A549 (cell line): ENCODE data around the gene RASGRP2.

Source experiments
- BHLHE40 ChIP-seq: IDR thresholded peaks from 2 replicates; pipeline ENCODE4 v1.6.1; 2012; ENCODE audit warnings: low read depth, low read length, inconsistent platforms
- CEBPB ChIP-seq, 2 experiments: fragments of >200 bp in 1 of 2; sonication (Bioruptor Twin) in 1 of 2; formaldehyde crosslinking in 1 of 2; IDR thresholded peaks; 2 replicates each; pipeline ENCODE4 v1.6.1; 2012 to 2016
- EP300 ChIP-seq, 2 experiments: fragments of >200 bp; sonication (Bioruptor Twin); formaldehyde crosslinking; IDR thresholded peaks; 2 replicates in 1 of 2; 3 replicates in 1 of 2; pipeline ENCODE4 v1.6.1; 2016 to 2017
- HOXA7 ChIP-seq: fragments of 250-450 bp; sonication (Bioruptor Pico); IDR thresholded peaks from 2 replicates; pipeline ENCODE4 v1.5.0; 2020; ENCODE audit warnings: mild to moderate bottlenecking, moderate library complexity
- JUNB ChIP-seq: fragments of >200 bp; sonication (Bioruptor Twin); formaldehyde crosslinking; IDR thresholded peaks from 2 replicates; pipeline ENCODE4 v1.6.1; 2016
- KDM5A ChIP-seq: fragments of 200-600 bp; sonication (generic); IDR thresholded peaks from 2 replicates; pipeline ENCODE4 v1.6.1; 2016; ENCODE audit warnings: antibody characterized with exemption, mild to moderate bottlenecking
- MYC ChIP-seq: IDR thresholded peaks from 2 replicates; pipeline ENCODE4 v1.6.1; 2012; ENCODE audit warnings: mild to moderate bottlenecking, inconsistent platforms, low read length, improper control_type of control experiment, borderline replicate concordance
- POLR2A ChIP-seq: IDR thresholded peaks from 2 replicates; pipeline ENCODE4 v1.6.1; 2012; ENCODE audit warnings: mild to moderate bottlenecking, low read length
- POLR2AphosphoS2 ChIP-seq: conservative IDR thresholded peaks from 2 replicates; pipeline ENCODE4 v1.6.1; 2012; ENCODE audit warnings: low read length, improper control_type of control experiment, inconsistent platforms
- RFX5 ChIP-seq: fragments of 450-650 bp; IDR thresholded peaks from 2 replicates; pipeline ENCODE4 v1.7.1; 2014; ENCODE audit warnings: antibody characterized with exemption, mild to moderate bottlenecking, moderate library complexity
- SMC3 ChIP-seq: fragments of >200 bp; sonication (Bioruptor Twin); formaldehyde crosslinking; IDR thresholded peaks from 3 replicates; pipeline ENCODE4 v1.6.1; 2018; ENCODE audit warnings: inconsistent platforms
- TF ChIP-seq, protein P1 (sequence below): fragments of 150-350 bp; IDR thresholded peaks from 2 replicates; pipeline ENCODE4 v1.6.1; 2014; ENCODE audit warnings: low read depth, mild to moderate bottlenecking, low read length
- TF ChIP-seq, protein P2 (sequence below): fragments of 200-600 bp; sonication (generic); IDR thresholded peaks from 2 replicates; pipeline ENCODE4 v1.6.1; 2016; ENCODE audit warnings: antibody characterized with exemption, mild to moderate bottlenecking, moderate library complexity
- TF ChIP-seq, protein P3 (sequence below): fragments of >200 bp; sonication (Bioruptor Twin); formaldehyde crosslinking; IDR thresholded peaks from 3 replicates; pipeline ENCODE4 v1.5.1; 2016

DNA sequence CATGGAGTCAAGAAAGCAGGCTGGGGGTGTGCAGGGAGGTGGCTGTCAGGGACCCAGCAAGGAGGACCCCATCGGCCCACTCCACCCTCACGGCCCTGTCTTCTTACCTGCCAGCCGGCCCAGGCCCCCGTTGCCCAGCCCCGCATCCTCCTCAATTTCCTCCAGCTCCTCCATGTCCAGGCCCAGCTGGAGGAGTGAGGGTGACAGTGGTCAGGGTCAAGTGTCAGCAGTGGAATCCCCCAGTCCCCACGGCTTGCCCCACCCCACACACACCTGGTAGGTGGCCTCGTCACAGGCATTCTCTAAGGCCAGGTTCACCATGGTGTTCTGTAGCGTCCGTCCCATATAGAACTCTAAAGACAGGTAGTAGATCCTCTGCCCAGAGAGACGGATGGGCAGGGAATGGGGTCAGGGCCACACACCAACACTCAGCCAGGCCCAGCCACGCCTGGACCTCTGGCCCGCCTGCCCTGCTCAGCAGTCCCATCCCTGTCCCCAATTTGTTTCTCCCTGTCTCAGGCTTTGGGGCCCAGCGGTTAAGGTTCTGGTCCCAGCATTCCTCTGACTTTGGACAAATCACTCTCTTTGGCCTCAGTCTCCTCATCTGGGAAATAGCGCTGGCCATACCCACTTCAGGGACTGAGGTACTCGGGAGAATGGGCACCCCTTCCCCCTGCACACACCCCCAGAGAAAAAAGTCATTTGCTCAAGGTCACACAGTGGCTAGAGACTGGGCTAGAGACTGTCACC lies 14.6 kb upstream of the RASGRP2 start:
- TF ChIP-seq CEBPB (IDR thresholded peaks at IDR 0.05): no peak
- no peak for TF ChIP-seq MYC
- no peak for TF ChIP-seq POLR2A
- TF ChIP-seq, protein P1, sequence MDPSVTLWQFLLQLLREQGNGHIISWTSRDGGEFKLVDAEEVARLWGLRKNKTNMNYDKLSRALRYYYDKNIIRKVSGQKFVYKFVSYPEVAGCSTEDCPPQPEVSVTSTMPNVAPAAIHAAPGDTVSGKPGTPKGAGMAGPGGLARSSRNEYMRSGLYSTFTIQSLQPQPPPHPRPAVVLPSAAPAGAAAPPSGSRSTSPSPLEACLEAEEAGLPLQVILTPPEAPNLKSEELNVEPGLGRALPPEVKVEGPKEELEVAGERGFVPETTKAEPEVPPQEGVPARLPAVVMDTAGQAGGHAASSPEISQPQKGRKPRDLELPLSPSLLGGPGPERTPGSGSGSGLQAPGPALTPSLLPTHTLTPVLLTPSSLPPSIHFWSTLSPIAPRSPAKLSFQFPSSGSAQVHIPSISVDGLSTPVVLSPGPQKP: no peak
- TF ChIP-seq RFX5: no peak
- TF ChIP-seq, protein P2, sequence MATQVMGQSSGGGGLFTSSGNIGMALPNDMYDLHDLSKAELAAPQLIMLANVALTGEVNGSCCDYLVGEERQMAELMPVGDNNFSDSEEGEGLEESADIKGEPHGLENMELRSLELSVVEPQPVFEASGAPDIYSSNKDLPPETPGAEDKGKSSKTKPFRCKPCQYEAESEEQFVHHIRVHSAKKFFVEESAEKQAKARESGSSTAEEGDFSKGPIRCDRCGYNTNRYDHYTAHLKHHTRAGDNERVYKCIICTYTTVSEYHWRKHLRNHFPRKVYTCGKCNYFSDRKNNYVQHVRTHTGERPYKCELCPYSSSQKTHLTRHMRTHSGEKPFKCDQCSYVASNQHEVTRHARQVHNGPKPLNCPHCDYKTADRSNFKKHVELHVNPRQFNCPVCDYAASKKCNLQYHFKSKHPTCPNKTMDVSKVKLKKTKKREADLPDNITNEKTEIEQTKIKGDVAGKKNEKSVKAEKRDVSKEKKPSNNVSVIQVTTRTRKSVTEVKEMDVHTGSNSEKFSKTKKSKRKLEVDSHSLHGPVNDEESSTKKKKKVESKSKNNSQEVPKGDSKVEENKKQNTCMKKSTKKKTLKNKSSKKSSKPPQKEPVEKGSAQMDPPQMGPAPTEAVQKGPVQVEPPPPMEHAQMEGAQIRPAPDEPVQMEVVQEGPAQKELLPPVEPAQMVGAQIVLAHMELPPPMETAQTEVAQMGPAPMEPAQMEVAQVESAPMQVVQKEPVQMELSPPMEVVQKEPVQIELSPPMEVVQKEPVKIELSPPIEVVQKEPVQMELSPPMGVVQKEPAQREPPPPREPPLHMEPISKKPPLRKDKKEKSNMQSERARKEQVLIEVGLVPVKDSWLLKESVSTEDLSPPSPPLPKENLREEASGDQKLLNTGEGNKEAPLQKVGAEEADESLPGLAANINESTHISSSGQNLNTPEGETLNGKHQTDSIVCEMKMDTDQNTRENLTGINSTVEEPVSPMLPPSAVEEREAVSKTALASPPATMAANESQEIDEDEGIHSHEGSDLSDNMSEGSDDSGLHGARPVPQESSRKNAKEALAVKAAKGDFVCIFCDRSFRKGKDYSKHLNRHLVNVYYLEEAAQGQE: no peak
- TF ChIP-seq BHLHE40: no peak
- TF ChIP-seq POLR2AphosphoS2: no peak
- no peak for TF ChIP-seq HOXA7 (CRISPR knock-in tag)
- TF ChIP-seq, protein P3, sequence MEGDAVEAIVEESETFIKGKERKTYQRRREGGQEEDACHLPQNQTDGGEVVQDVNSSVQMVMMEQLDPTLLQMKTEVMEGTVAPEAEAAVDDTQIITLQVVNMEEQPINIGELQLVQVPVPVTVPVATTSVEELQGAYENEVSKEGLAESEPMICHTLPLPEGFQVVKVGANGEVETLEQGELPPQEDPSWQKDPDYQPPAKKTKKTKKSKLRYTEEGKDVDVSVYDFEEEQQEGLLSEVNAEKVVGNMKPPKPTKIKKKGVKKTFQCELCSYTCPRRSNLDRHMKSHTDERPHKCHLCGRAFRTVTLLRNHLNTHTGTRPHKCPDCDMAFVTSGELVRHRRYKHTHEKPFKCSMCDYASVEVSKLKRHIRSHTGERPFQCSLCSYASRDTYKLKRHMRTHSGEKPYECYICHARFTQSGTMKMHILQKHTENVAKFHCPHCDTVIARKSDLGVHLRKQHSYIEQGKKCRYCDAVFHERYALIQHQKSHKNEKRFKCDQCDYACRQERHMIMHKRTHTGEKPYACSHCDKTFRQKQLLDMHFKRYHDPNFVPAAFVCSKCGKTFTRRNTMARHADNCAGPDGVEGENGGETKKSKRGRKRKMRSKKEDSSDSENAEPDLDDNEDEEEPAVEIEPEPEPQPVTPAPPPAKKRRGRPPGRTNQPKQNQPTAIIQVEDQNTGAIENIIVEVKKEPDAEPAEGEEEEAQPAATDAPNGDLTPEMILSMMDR: no peak
- no peak for TF ChIP-seq EP300 (IDR thresholded peaks at IDR 0.05)
- TF ChIP-seq SMC3: no peak
- TF ChIP-seq KDM5A: no peak
- TF ChIP-seq JUNB: no peak
